AG04449 (cell line): Measurements from ENCODE around the gene C14orf119.

Source experiments
- CTCF ChIA-PET: fragments of 350-600 bp; formaldehyde crosslinking; extraction: SDS; loops from one replicate; lab custom pipeline; 2021; ENCODE audit warnings: antibody characterized with exemption; lab: Yijun Ruan, JAX
- POLR2A ChIA-PET: fragments of 400-600, 350-600 bp; formaldehyde crosslinking; extraction: SDS; loops from one replicate; lab custom pipeline; 2020; ENCODE audit warnings: antibody characterized with exemption, inconsistent platforms; lab: Yijun Ruan, JAX
- DNase-seq: peaks from one replicate; pipeline ENCODE4 v3.0.0-alpha.2; 2010; ENCODE audit warnings: low read depth, low spot score
- H3K4me3 ChIP-seq: 2 replicates; pipeline ENCODE4 v1.5.1; 2011; ENCODE audit warnings: low read depth, mild to moderate bottlenecking, control low read depth, low read length
- TF ChIP-seq, protein P1 (sequence below): IDR thresholded peaks from one replicate; pipeline ENCODE4 v1.5.1; 2011; ENCODE audit warnings: mild to moderate bottlenecking, moderate library complexity, low read length, control low read depth, inconsistent platforms; ENCODE audit not compliant: insufficient read depth; ENCODE audit errors: missing control alignments

C14orf119 gene

DNA sequence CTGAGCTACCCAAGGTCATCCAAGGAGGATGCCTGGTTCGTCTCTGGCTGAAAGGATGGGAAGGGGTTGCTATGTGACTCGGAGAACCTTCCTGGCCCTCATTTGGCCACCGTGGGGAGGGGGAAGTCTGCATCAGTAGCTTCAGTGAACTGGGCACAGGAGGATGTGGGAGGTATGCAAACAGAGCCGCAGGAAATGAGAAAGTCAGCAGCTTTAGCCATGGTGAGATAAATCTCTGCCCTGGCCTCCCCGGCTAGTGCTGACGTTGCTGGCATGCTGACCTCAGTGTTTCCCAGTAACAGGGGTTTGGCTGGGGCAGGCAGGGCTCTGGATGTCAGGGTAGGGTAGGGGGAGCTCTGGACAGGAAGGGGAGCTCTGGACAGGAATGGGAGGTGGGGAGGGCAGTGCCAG, 26.1 kb downstream of the C14orf119 start:
- ChIA-PET POLR2A (interaction anchor here (0.6 to 1.3 kb wide), 2 partner anchors 50 to 205 kb away, joined by 3 to 4 read pairs; no protein-coding TSS in a partner anchor), CTCF (interaction anchor here (0.6 to 20.1 kb wide), 45 partner anchors 9 to 564 kb away, joined by 3 to 1439 read pairs (median 8); partner anchors contain the start of genes ACIN1, PABPN1, RNF212B and SLC7A8)
- no peak overlapping the region for H3K4me3 ChIP-seq
- DNase-seq: no peak
- TF ChIP-seq, protein P1, sequence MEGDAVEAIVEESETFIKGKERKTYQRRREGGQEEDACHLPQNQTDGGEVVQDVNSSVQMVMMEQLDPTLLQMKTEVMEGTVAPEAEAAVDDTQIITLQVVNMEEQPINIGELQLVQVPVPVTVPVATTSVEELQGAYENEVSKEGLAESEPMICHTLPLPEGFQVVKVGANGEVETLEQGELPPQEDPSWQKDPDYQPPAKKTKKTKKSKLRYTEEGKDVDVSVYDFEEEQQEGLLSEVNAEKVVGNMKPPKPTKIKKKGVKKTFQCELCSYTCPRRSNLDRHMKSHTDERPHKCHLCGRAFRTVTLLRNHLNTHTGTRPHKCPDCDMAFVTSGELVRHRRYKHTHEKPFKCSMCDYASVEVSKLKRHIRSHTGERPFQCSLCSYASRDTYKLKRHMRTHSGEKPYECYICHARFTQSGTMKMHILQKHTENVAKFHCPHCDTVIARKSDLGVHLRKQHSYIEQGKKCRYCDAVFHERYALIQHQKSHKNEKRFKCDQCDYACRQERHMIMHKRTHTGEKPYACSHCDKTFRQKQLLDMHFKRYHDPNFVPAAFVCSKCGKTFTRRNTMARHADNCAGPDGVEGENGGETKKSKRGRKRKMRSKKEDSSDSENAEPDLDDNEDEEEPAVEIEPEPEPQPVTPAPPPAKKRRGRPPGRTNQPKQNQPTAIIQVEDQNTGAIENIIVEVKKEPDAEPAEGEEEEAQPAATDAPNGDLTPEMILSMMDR: no peak

DNA sequence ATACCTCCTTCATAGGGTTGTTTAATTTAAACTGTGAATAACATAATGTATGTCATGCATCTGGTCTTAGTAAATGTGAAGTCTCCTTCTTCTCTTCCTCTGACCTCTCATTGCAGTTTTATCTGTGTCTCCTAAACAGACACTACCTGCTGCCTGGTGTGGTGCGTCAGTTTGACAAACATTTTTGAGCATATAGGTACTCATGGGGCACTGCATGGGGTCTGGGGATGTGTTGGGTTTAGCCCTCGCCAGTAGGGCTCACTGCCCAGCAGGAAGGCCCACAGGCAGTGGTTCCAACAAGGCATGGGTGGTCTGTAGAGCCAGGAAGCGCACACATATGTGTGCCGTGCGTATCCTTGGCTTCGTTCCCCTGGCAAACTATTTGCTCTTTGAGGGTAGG, 26.8 kb downstream of the C14orf119 start:
- H3K4me3 ChIP-seq: no peak overlapping the region
- no peak for DNase-seq
- ChIA-PET CTCF (interaction anchor here (0.6 to 20.1 kb wide), 28 partner anchors 8 to 565 kb away, joined by 3 to 1439 read pairs (median 8); partner anchors contain the start of genes ACIN1, RNF212B and SLC7A8), POLR2A (interaction anchor here (0.6 kb wide), 1 partner anchor 204 kb away, joined by 3 read pairs; no protein-coding TSS in a partner anchor)
- TF ChIP-seq, protein P1: no peak

DNA sequence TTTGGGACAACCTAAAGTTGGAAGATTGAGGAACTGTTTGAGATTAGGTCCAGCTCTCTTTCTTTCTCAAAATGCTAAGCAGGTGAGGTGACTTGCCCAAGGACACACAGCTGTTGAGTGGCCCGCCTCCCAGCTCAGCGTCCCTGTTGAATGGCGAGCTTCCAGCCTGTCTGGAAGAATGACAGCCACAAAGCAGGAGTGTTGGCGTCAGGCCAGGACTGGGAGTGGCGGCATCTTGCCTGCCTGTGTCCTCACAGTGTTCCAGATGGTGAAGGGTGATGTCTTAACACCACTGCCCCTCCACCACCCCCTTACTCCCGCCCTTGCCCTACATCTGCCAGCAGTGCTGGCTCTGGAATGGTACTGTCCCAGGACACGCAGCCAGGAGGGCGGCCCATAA, 28.1 kb downstream of the C14orf119 start:
- no peak for DNase-seq
- ChIA-PET CTCF (interaction anchor here (1.0 to 20.1 kb wide), 4 partner anchors 7 to 56 kb away, joined by 3 to 1439 read pairs (median 32); partner anchors contain the start of gene SLC7A8), POLR2A (no interaction called here)
- TF ChIP-seq, protein P1: no peak
- no peak overlapping the region for H3K4me3 ChIP-seq

DNA sequence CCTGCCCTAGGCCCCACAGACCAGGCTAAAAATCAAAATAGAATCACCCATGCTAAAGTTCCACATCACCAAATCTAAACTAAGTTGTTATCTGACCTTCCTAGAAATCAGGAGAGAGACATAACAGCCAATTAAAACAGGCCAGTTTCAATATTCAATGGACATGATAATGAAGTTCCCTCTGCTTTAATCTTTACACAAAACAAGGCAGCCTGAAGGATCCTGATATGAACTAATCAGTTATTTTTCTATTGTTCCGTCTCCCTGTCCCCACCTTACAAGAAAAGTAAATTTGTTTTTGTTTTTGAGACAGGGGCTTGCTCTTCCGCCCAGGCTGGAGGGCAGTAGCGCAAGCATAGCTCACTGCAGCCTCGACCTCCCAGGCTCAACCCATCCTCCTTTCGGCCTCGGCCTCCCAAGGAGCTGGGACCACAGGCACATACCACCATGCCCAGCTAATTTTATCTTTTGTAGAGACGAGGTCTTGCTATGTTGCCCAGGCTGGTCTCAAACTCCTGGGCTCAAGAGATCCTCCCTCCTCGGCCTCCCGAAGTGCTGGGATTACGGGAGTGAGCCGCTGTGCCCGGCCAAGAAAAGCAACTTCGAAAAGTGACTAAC, 29.1 kb downstream of the C14orf119 start:
- ChIA-PET CTCF (interaction anchor here (1.0 to 20.1 kb wide), 8 partner anchors 8 to 197 kb away, joined by 3 to 1439 read pairs (median 3); partner anchors contain the start of gene SLC7A8), POLR2A (no interaction called here)
- H3K4me3 ChIP-seq: no peak overlapping the region
- no peak for DNase-seq
- TF ChIP-seq, protein P1: no peak

DNA sequence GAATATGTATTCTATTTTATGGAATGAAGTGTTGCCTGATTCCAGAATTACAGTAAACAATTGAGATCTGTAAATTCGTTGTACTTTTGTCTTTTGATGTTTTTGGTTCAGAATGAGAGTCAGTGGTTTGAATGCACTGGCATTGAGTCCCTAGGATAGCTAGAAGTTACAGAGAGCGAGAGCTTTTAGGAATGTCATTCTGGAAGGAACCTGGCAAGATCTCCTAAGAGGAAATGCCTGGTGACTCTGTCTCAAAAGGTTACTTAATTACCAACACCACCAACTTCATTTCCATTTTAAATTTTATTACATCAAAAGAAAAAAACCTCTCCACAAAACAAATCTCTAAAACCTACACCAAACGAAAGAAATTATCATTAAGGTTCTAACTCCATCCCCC, 29.7 kb downstream of the C14orf119 start:
- DNase-seq: no peak
- CTCF ChIA-PET: interaction anchor here (1.0 to 20.1 kb wide), 9 partner anchors 8 to 197 kb away, joined by 3 to 1439 read pairs (median 3); partner anchors contain the start of gene SLC7A8
- POLR2A ChIA-PET: no interaction called here
- TF ChIP-seq, protein P1: no peak
- no peak overlapping the region for H3K4me3 ChIP-seq

DNA sequence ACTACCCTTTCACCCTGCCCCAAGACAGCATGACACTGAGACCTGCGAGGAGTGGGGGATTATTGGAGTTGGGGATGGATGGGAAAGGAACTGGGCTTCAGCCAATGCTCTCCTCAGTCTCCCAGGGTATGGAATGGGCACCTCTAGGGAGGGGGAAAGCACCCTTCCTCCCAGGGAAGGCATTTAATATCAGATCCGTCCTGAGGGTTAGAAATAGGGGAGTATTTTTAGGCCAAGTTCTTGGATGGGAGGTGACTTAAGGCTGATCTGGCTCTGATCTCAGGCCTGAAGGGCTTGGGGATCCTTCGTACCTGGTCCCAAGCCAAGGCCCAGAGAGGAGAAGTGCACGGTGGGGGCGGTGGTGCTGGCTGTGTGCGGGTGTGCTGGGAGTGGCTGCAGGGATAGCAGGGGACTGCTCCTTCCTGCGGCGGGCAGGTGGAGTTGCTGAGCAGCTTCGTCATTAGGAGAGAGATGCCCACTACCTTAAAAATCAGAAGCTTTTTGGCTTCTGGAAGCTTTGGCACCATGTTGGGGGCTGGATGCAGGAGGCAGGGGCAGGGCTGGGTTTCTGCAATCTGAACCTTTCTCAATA, 30.7 kb downstream of the C14orf119 start:
- CTCF ChIA-PET: interaction anchor here (1.0 to 20.1 kb wide), 3 partner anchors 53 to 140 kb away, joined by 3 to 1439 read pairs (median 3); partner anchors contain the start of gene SLC7A8
- TF ChIP-seq, protein P1: no peak
- POLR2A ChIA-PET: no interaction called here
- H3K4me3 ChIP-seq: no peak overlapping the region
- DNase-seq: no peak
